NCI-H510A treated with DMSO at 0.1 percent for 48 hours (cell line): ENCODE data around the gene HOPX.
"Not testable (repeated sequence)": the region's sequence is repeated elsewhere in the genome, so short reads cannot be mapped to it uniquely, and the experiment has no call there.

Experiments used
- DNase-seq: peaks from one replicate; lab custom pipeline; 2025; lab: John Stamatoyannopoulos, UW

The HOPX gene

GRCh38 chr4:56688094-56688647 lies 7.1 kb upstream of the HOPX start:
- DNase-seq, result no peak

DNA sequence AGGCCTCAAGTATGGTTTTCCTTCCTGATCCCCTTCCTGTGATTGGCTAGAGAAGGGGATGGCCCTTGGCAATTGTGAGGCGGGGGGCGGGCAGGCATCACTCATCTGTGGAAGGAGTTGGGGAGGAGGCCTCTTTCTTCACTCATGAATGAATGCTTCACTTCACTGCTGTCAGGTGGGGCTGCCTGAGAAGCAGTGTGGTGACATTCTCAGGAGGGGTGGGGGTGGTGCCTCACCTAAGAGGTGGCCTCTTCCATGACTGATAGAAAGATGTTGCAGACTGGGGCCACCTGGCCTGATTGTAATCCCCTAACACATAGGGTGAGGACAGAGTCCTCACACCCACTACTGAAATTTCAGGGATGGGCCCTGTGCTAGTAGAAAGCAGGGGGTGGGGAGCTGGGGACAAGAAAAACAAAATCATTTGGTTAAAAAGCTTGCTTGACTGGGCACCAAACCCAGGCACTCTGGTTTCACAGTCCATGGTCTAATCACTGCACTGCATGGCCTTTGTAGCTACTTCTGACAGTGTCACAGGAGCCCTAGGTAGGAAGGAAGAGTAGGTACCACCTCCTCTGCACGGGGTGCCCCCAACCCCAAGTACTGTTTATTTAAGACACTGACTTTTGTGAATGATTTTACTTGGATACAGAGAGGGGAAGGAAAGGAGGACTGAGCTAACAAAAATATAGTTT lies 5.6 kb upstream of the HOPX start:
- no peak for DNase-seq

- DNase-seq, result no peak
These were observed 3.4 kb upstream of the HOPX start for GRCh38 chr4:56684320-56685050.

- DNase-seq, result no peak
These were observed 2.4 kb upstream of the HOPX start for GRCh38 chr4:56683455-56683854.

- peak; percentile 48 for DNase-seq
These were observed 893 bp upstream of the HOPX start for GRCh38 chr4:56681853-56682525.

DNA sequence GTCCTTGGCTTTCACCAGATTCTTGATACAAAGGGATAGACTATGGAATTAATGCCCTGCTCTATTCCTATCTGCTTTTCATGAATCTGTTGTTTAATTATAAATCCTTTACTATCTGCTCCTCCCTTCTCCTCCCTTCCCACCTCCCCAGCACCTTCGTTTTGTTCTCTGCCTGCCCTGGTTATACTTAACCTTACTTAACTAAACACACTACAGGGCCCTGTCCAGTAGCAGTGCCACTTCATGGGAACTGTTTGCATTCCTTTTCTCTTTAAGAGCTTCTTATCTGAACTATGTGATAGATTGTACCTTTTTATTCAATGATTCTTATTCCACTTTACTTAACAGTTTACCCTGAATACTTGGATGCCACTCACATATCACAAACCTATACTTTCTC lies 830 bp downstream of the HOPX start:
- DNase-seq, result peak; percentile 34

DNA sequence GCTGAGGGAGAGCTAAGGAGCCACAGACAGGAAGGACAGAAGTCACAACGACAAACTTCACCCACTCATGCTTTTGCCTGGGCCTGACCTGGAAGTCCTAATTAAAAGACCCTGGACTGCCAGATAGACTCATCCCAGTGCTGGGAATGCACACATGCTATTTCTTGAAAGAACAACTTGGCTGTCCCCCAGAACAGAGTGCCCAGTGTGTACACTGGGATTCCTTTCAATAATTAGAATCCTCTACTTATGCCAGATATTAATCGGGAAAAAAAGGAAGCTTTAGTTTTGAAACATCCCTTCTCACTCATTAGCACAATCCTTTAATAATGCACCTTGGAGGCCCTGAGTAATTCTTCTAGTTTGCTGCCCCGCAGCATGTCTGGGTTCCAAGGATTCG lies 3.4 kb downstream of the HOPX start:
- DNase-seq, result no peak

DNA sequence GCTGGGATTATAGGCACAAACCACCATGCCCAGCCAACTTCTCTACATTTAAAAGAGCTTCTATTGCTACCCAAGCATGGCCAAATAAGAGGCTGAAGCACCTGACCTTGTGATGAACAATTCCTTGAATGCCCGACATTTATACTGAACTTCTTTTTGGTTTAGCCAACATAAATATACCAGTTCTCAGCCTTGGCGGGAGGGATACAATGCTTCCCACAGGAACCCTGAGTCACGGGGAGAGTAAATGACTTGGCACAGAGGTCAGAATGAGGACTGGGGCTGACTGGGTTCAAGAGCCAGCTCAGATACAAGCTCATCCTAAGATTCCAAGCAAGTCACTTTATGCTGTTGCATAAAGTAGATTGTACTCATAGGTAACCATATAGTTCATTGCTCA lies 6.1 kb downstream of the HOPX start:
- no peak for DNase-seq

GRCh38 chr4:56671860-56672259 lies 9.2 kb downstream of the HOPX start:
- no peak for DNase-seq

DNA sequence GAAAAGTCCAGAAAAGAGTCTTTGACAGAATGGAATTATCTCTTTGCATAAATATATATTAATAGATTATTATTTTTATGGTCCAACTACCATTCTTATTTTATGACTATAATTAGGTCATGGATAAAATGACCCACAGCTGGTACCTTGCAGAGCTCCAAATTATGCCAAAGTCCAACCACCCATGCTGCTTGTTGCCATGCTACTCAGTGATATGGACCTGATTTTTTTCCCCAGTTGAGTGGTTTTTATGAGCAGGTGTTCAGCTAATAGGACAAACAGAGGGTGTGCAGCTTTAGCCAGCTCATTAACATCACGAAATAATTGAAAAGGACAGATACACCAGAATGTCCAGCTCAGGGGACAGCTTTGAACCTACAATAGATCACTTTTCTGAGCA lies 9.7 kb downstream of the HOPX start:
- no peak for DNase-seq

- DNase-seq, result no peak
These were observed 12.8 kb downstream of the HOPX start for GRCh38 chr4:56668267-56668666.

DNA sequence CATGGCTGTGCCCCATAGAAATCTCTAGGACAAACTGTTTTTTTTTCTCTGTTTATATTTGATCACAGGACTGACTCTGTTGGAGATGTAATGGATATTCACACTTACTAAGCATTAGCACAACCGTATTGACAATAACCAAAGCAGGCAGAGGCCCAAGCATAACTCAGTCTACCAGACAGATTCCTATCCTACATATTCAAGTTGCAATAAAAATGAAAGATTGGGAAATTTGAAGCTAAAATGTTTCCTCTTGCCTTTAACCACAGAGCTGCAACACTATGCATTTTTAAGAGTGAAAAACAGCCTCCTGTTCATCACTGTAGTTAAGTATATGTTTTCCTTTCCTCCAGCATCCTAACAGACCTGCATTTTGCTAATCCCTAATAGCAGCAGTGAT lies 13.7 kb downstream of the HOPX start:
- DNase-seq, result not testable (repeated sequence)

DNA sequence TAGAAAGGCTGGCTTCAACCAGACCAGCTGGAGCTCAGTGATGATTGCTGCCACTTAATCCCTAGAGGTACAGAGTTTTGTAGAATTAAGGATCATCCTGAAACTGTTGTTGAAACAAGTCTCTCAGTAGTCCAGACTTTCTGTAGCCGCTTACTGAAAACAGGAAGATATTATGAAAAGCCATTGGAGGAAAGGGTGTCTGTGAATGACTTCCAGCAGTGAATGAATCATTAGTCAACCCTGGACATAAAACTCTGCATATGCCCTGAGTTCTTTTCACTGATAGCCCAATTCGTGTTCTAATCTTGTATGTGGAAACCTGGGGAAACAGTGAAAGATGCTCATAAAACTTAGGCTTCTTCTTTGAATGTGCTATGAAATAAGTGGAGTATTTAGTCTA lies 14.8 kb downstream of the HOPX start:
- no peak for DNase-seq

DNA sequence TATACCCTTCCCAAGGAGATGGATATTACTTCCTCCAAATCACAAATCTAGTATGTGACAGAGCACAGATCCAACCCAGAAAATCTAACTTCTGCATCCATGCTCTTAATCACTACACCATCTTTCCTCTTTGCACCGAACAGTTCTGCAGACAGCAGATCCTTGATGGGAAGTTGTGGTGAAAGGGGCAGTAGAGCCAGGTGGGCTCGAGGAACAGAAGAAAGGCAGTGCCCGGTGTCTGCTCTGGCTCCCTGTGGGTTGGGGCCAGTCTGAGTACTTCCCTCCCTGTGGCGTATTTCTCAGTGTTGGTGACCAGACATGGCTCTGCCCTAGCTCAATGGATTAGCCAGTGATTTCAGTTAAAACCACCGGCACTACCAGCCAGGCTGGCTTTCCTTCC lies 15.3 kb downstream of the HOPX start:
- DNase-seq, result no peak

GRCh38 chr4:56662782-56663468 lies 18.2 kb downstream of the HOPX start:
- DNase-seq, result no peak

DNA sequence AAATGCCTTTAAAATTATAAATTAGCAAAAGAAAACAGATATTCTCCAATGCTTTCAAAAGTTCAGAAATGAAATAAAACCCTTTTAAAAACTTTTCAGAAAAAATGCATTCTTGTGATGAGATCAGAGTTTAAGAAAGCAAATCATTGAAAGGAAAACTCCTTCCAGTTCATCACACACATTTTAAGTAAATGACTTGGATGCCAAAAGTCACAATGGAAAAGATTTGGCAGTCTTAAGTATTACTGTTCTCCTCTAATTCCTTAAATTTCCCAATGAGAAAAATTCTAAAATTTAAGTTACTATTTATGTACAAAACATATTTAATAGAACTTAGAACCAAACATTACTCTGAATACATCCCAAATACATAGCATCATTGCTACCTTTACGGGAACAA lies 21.1 kb downstream of the HOPX start:
- no peak for DNase-seq

- no peak for DNase-seq
These were observed 22.6 kb downstream of the HOPX start for GRCh38 chr4:56658528-56658927.

GRCh38 chr4:56657818-56658217 lies 23.3 kb downstream of the HOPX start:
- no peak for DNase-seq

GRCh38 chr4:56657128-56657527 lies 24.0 kb downstream of the HOPX start:
- DNase-seq, result no peak

DNA sequence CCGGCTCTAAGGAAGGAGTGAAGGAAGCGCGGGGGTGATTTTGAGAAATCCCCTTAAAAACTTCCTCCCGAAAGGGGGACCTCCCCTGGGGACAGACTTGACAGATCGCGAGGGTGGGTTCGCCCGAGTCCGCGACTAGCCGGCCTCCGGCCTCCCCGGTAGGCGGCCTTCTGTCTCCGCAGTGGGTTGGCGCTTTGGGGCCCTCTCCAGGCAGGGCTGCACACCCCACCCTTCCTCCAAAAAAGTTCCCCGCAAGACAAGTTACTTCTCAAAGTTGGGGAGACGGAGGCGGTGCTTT lies 24.8 kb downstream of the HOPX start:
- DNase-seq, result no peak

- no peak for DNase-seq
These were observed 25.3 kb downstream of the HOPX start for GRCh38 chr4:56655627-56656345.

DNA sequence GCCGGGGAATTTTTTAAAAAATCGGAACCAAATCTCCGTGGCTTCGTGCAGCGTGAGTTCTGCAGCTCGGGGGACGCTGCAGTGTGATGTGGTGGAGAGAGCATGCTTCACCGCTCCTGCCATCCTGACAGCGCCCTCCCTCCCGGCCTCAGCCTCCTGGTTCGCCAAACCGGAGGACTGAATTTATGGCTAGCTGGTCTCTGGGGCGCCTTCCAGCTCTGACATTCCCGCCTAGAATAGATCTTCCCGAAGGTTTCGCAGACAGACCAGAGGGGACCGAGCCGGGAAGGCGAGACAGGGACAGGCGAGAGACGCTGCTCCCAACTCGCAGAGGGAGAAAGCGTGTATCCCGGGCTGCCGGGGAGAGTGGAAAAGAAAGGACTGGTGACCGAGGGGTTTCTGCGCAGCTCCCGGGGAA lies 25.9 kb downstream of the HOPX start:
- peak; percentile 62 for DNase-seq
